Heart left ventricle (tissue), 16 donors: ENCODE data around the gene NR2F1. TPM values are rescaled to one million over a fixed set of nuclear protein-coding genes. Genes with fewer than 3 reads are reported as not detected.

Experiments
- ATAC-seq, 4 donors: fragments of 200-7000 bp; cut with Tn5 transposase; one replicate each; pipeline ENCODE4 v1.9.1; 2020 to 2022; ENCODE audit warnings: moderate library complexity in 4 of 4, mild to moderate bottlenecking in 3 of 4, moderate number of reproducible peaks in 1 of 4
- DNase-seq, 5 donors: peaks; one replicate each; pipeline ENCODE4 v3.0.0-alpha.2; 2020
- H3K27ac ChIP-seq, 12 donors: fragments of 200-600 bp; sonication (generic) in 4 of 12; one replicate each; pipeline versions ENCODE4 v1.5.0 to v1.8.0; 2016 to 2022; ENCODE audit warnings: mild to moderate bottlenecking in 2 of 12
- H3K27me3 ChIP-seq, 9 donors: fragments of 200-600 bp; sonication (generic) in 2 of 9; one replicate each; pipeline versions ENCODE4 v1.5.1 to v1.8.0; 2016 to 2022; ENCODE audit warnings: mild to moderate bottlenecking in 3 of 9
- H3K36me3 ChIP-seq, 9 donors: fragments of 200-600 bp; sonication (generic) in 2 of 9; one replicate each; pipeline versions ENCODE4 v1.5.0 to v1.8.0; 2018 to 2022; ENCODE audit warnings: mild to moderate bottlenecking in 2 of 9
- H3K4me1 ChIP-seq, 12 donors: fragments of 200-600 bp; sonication (generic) in 4 of 12; one replicate each; pipeline versions ENCODE4 v1.5.0 to v1.8.0; 2016 to 2022; ENCODE audit warnings: mild to moderate bottlenecking in 3 of 12
- H3K4me3 ChIP-seq, 12 donors: fragments of 200-600 bp; sonication (generic) in 4 of 12; one replicate each; pipeline versions ENCODE4 v1.5.0 to v1.8.0; 2017 to 2022; ENCODE audit warnings: mild to moderate bottlenecking in 9 of 12, moderate library complexity in 4 of 12
- H3K9me3 ChIP-seq, 12 donors: fragments of 200-600 bp; sonication (generic) in 4 of 12; one replicate each; pipeline versions ENCODE4 v1.5.0 to v1.8.0; 2016 to 2022; ENCODE audit warnings: mild to moderate bottlenecking in 1 of 12
- CTCF ChIP-seq, 12 donors: fragments of 200-600 bp; sonication (generic) in 4 of 12; IDR thresholded peaks; one replicate each; pipeline versions ENCODE4 v1.5.0 to v1.8.0; 2018 to 2022; ENCODE audit warnings: antibody characterized with exemption in 12 of 12, mild to moderate bottlenecking in 5 of 12
- POLR2A ChIP-seq, 2 donors: fragments of 450-650 bp; IDR thresholded peaks; one replicate each; pipeline ENCODE4 v1.6.1; 2017; ENCODE audit warnings: antibody characterized with exemption in 2 of 2, mild to moderate bottlenecking in 2 of 2, moderate library complexity in 2 of 2
- WGBS, 4 donors: extraction: QIAGEN DNeasy Blood & Tissue Kit in 2 of 4; methylation state at CpG; one replicate each; pipeline versions ENCODE4 v1.1.5 to v1.1.7; 2013 to 2018; 5-methylcytosine and 5-hydroxymethylcytosine counted together
- intact Hi-C, 10 donors: fragments of 100-400 bp; cut with DNase I; formaldehyde crosslinking; loops; one replicate each; pipeline versions ENCODE4 v1.11.1 to v1.14.2; 2022
- polyA plus RNA-seq, 2 donors: library from polyadenylated mRNA; stranded (reverse); fragments of 200-250 nt; gene quantifications; one replicate each; pipeline ENCODE4 v1.2.3, GENCODE V29; 2013
- total RNA-seq, 9 donors: library from RNA; depleted of rRNA in 2 of 9; stranded (reverse); fragments of >200 nt in 2 of 9; fragmentation: NEBNext Ultra II Directional in 3 of 9; extraction: Animal tissue kit (Norgen Biotek cat#: 25700) in 3 of 9; gene quantifications; one replicate each; pipeline versions ENCODE4 v1.1.0 to v1.2.4, GENCODE V29; 2016 to 2023
- donor health status: ischemic (EF 13 %, LVEDD 7.1; RV severe dilation, severe dysfunction).
- donor health status: healthy with polysubstance abuse.
- donor health status: DM: no; HTN: yes; CAD: no.
- donor health status: DM: no; HTN: no; CAD: no.
- donor health status: ischemic (EF 25% LVEDD 6.9; RV normal size, moderate dysfunction).
- donor health status: ischemic (EF 25% LVEDD 5.7; RV mildly dilated, moderate dysfunction).
- donor health status: healthy.
- donor health status: DM: yes; HTN: yes; CAD: no.
- donor health status: ischemic (EF 35%, LVEDD 5.7; RV mildly dilated, moderate dysfunction).
- donor health status: nonischemic (EF 11% LVEDD 7.7; RV severe dilation, severe dysfunction).
- donor health status: DM: yes; HTN: yes; CAD: no.
- donor health status: PGD.
- donor health status: ischemic (EF 29% LVEDD 5.4; RV normal size, mild dysfunction).
- donor health status: nonischemic (EF 23%, LVEDD 6.1; RV moderate dilation, normal function).

The NR2F1 gene
- total and polyA plus RNA-seq, 11 donors: 0.37 to 13.5 (median 0.57) TPM; not detected in 3

GRCh38 chr5:93611976-93612854 lies 29.2 kb downstream of the NR2F1 start:
- Histone ChIP-seq H3K4me1 (peaks cover 0 to 20% (median 5%) of the 10 kb centered on the region in 12 donors), H3K36me3 (no peaks in the 10 kb centered on the region), H3K9me3 (no peaks in the 10 kb centered on the region), H3K27ac (no peak overlapping the region), H3K4me3 (no peak overlapping the region), H3K27me3 (peaks cover 33 to 85% (median 72%) of the 10 kb centered on the region in 9 donors)
- no peak for ATAC-seq
- TF ChIP-seq POLR2A (IDR thresholded peaks at IDR 0.05) (no peak), CTCF (IDR thresholded peaks at IDR 0.05) (no peak)
- WGBS, 4 donors: 3 to 7% (median 4%) methylated on average over 32 to 43 of the region's 43 CpGs
- no peak for DNase-seq
- intact Hi-C loops: loop anchor here in 1 of 10 donors (10.0 kb wide), 1 partner anchor 193 kb away; no protein-coding TSS in a partner anchor

GRCh38 chr5:93612855-93613243 lies 29.8 kb downstream of the NR2F1 start:
- no peak overlapping the region for H3K4me3 ChIP-seq
- peaks cover 33 to 78% (median 66%) of the 10 kb centered on the region in 9 donors for H3K27me3 ChIP-seq
- no peaks in the 10 kb centered on the region for H3K9me3 ChIP-seq
- no peaks in the 10 kb centered on the region for H3K36me3 ChIP-seq
- no peak for ATAC-seq
- H3K27ac ChIP-seq: no peak overlapping the region
- intact Hi-C loops: loop anchor here in 1 of 10 donors (10.0 kb wide), 1 partner anchor 192 kb away; no protein-coding TSS in a partner anchor
- DNase-seq: no peak
- TF ChIP-seq CTCF (IDR thresholded peaks at IDR 0.05): no peak
- no peak for TF ChIP-seq POLR2A (IDR thresholded peaks at IDR 0.05)
- peaks cover 0 to 16% (median 3%) of the 10 kb centered on the region in 12 donors for H3K4me1 ChIP-seq

- Histone ChIP-seq H3K27ac (no peak overlapping the region), H3K4me1 (peaks cover 0 to 22% (median 2%) of the 10 kb centered on the region in 12 donors), H3K9me3 (no peaks in the 10 kb centered on the region), H3K4me3 (no peak overlapping the region), H3K27me3 (peaks cover 13 to 42% (median 29%) of the 10 kb centered on the region in 9 donors), H3K36me3 (no peaks in the 10 kb centered on the region)
- WGBS, 4 donors: 82 to 89% (median 87%) methylated on average over 9 of the region's 9 CpGs
- TF ChIP-seq POLR2A (IDR thresholded peaks at IDR 0.05) (no peak), CTCF (IDR thresholded peaks at IDR 0.05) (no peak)
- intact Hi-C loops: loop anchor here in 1 of 10 donors (10.0 kb wide), 1 partner anchor 188 kb away; no protein-coding TSS in a partner anchor
- DNase-seq (no peak), ATAC-seq (no peak)
Measured at GRCh38 chr5:93616538-93617174, 33.6 kb downstream of the NR2F1 start.
